ENCODE measurements around the gene MSANTD1. TPM values are rescaled to one million over a fixed set of nuclear protein-coding genes. Genes with fewer than 3 reads are reported as not detected.

MSANTD1 gene
- total and polyA plus RNA-seq, 2 donors (not counting 3 experiments of a cell fraction or from before 2014, with no cell fraction given), result 0.14 to 1.2 TPM

DNA sequence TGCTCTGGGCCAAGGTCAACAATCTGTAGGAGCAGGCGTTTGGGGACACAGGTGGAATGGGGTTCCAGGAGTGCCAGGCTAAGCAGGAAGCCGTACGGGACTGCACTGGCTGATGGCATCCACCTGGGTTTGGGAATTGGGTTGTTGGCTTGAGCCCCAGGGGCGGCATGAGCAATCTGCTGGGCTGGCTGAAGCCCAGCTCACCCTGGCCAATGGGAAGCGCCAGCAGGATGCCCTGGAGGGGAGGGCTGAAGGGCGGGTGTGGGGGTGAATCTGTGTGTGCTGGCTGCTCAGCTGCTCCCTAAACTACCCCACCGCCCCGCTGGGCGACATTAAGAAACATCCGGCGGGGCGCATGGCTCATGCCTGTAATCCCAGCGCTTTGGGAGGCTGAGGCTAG is 35.0 kb downstream of the MSANTD1 start:
- Histone ChIP-seq H3K9me3 (replicated peaks; ENCODE audit: control insufficient read depth, insufficient read depth, low read length) (no peaks in the 10 kb centered on the region), H3K4me3 (replicated peaks in 1 of 3; ENCODE audit: insufficient read depth in 1 of 3, low read depth in 1 of 3, low read length in 3 of 3) (no peak overlapping the region), H3K9me1 (replicated peaks; ENCODE audit: control insufficient read depth, extremely low read depth, insufficient read depth, low read length) (no peaks in the 10 kb centered on the region), H3K27me3 (ENCODE audit: control insufficient read depth in 2 of 2, insufficient read depth in 2 of 2, low read length in 2 of 2) (peaks cover 0 to 4% of the 10 kb centered on the region in 2 experiments), H3K36me3 (ENCODE audit: control insufficient read depth in 2 of 2, extremely low read depth in 1 of 2, insufficient read depth in 2 of 2, low read length in 2 of 2) (no peaks in the 10 kb centered on the region), H3K79me2 (ENCODE audit: control insufficient read depth, insufficient read depth, low read length) (no peaks in the 10 kb centered on the region), H3K4me1 (ENCODE audit: control insufficient read depth, extremely low read depth, insufficient read depth, low read length) (no peaks in the 10 kb centered on the region), H3K27ac (ENCODE audit: insufficient read depth, low read depth, low read length) (no peak overlapping the region), H3K4me2 (ENCODE audit: insufficient read depth, low read length) (no peak overlapping the region), H3K9ac (replicated peaks; ENCODE audit: extremely low read depth, insufficient read depth, low read length) (no peak overlapping the region), H4K20me1 (replicated peaks; ENCODE audit: control insufficient read depth, extremely low read depth, insufficient read depth, low read length) (no peaks in the 10 kb centered on the region), H2AFZ (ENCODE audit: low read depth, low read length) (no peak overlapping the region)
- no TSS peak for BruUV-seq (replicated peaks)
- TF ChIP-seq JUN (IDR thresholded peaks at IDR 0.05; ENCODE audit: borderline replicate concordance, insufficient read depth, insufficient read length, low read depth) (no peak), FOS (IDR thresholded peaks at IDR 0.05; ENCODE audit: borderline replicate concordance, insufficient read depth, low read length) (no peak), POLR2A (IDR thresholded peaks at IDR 0.05; ENCODE audit: low read depth, low read length) (no peak), MYC (IDR thresholded peaks at IDR 0.05; ENCODE audit: low read depth, low read length) (no peak), GATA2 (IDR thresholded peaks at IDR 0.05; ENCODE audit: insufficient read depth, insufficient read length, low read depth, low read length) (no peak), POLR2AphosphoS5 (IDR thresholded peaks at IDR 0.05; ENCODE audit: insufficient read depth, low read depth, low read length) (no peak), EZH2 (IDR thresholded peaks at IDR 0.05; ENCODE audit: borderline replicate concordance, low read depth, low read length, severe bottlenecking) (no peak)
- TF ChIP-seq, protein P1, sequence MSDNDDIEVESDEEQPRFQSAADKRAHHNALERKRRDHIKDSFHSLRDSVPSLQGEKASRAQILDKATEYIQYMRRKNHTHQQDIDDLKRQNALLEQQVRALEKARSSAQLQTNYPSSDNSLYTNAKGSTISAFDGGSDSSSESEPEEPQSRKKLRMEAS (IDR thresholded peaks at IDR 0.05; ENCODE audit: insufficient read depth, insufficient read length), result no peak
- TF ChIP-seq, protein P2, sequence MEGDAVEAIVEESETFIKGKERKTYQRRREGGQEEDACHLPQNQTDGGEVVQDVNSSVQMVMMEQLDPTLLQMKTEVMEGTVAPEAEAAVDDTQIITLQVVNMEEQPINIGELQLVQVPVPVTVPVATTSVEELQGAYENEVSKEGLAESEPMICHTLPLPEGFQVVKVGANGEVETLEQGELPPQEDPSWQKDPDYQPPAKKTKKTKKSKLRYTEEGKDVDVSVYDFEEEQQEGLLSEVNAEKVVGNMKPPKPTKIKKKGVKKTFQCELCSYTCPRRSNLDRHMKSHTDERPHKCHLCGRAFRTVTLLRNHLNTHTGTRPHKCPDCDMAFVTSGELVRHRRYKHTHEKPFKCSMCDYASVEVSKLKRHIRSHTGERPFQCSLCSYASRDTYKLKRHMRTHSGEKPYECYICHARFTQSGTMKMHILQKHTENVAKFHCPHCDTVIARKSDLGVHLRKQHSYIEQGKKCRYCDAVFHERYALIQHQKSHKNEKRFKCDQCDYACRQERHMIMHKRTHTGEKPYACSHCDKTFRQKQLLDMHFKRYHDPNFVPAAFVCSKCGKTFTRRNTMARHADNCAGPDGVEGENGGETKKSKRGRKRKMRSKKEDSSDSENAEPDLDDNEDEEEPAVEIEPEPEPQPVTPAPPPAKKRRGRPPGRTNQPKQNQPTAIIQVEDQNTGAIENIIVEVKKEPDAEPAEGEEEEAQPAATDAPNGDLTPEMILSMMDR (IDR thresholded peaks at IDR 0.05; ENCODE audit: extremely low read depth in 1 of 2, insufficient read depth in 1 of 2, low read depth in 1 of 2, low read length in 2 of 2), result no peak
- dilution Hi-C loops (cut with MboI; ENCODE audit: extremely low pct_ligation_motif_present, low sequenced_read_pairs), result no loop called here
- FAIRE-seq, result no peak
- DNase-seq (ENCODE audit: low read depth, low spot score), result no peak
- intact Hi-C loops (cut with micrococcal nuclease), result no loop called here
- CTCF ChIA-PET, result no interaction called here
- POLR2A ChIA-PET, result no interaction called here
